VCaP (cell line): Measurements from ENCODE around the gene ECHS1.

Source experiments
- H3K27ac ChIP-seq: fragments of 450-650 bp; 2 replicates; pipeline ENCODE4 v1.5.1; 2017
- TF ChIP-seq, protein P1 (sequence below): fragments of 450-650 bp; conservative IDR thresholded peaks from 2 replicates; pipeline ENCODE4 v1.5.1; 2017; ENCODE audit warnings: mild to moderate bottlenecking, moderate library complexity

ECHS1 gene

DNA sequence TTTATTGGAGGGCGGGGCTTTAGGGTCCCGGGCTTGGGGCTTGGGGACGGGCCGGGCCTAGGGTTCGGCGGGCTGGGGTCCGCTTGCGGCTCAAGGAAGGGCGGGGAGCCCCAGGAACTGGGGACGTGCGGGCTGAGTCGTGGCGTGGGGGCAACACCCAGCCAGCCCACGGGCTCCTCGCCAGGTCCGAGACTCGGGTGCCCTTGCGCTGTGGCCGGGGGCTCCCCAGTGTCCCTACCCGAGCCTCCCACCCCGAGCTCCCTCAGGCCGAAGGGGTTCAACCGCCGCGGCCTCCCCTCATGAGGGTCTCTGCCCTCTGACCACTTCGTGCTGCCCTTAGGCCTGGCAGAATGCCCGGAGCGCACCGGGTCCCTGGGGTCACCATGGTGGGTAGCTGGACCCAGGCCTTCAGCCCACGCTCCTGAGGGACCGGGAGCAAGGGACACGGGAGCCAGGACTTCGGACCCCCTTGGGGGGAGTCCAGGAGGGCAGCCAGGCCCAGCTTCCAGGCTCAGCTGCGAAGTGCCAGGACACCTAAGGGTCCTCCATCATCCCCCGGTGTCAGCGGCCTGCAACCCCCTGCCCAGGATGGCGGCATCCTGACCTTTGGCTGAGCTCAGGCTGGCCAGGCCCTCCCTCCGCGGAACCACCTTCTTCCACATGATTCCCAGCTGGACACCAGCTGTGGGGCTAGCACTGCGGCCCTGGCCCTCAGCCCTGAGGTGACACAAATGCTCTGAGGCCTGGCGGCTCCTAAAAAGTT lies 14.8 kb downstream of the ECHS1 start:
- H3K27ac ChIP-seq: peak overlapping the region; percentile 71; the same call in 1 of the 2 replicates

DNA sequence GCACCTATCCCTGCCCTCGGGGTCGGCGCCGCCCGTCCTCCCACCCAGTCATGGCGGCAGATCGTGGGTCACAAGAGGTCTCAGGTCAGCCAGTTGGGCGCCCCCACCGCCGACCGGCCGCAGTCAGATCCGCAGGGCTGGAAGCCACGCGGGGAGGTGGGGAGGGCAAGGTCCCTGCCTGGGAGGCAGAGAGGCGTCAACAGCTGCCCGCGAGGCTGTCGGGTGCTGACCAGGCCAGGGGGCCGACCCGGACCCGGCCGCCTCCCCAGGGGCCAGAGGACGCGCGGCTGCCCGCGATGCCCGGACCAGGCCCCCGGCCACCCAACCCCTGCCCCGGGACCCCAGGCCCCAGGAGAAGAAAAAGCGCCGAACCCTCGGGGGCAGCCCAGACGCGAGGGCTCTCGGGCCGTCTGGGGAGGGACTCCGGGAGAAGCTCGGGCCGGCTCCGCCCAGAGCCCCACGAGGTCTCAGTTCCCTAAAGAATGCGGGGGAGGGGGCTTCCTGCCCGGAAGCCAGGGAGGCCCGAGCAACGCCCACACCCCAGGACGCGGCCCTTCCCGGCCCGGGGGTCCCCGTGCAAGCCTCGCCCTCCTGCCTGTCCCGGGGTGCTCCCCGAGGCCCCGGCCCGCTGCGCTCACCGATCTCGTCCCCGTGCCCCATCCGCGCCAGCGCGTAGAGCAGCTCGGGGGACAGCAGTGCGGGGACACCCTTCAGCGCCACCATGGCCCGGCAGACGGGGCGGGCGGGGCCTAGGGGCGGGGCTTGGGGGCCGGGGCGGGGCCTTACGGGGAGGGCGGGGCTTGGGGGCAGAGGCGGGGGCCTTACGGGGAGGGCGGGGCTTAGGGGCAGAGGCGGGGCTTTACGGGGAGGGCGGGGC lies 15.6 kb downstream of the ECHS1 start, which contains the start of gene FUOM:
Gene FUOM, minus strand, starts transcription at position 735 of the 877 bp plus-strand sequence. Its CDS starts 12 bp downstream, at position 723.
- TF ChIP-seq, protein P1, sequence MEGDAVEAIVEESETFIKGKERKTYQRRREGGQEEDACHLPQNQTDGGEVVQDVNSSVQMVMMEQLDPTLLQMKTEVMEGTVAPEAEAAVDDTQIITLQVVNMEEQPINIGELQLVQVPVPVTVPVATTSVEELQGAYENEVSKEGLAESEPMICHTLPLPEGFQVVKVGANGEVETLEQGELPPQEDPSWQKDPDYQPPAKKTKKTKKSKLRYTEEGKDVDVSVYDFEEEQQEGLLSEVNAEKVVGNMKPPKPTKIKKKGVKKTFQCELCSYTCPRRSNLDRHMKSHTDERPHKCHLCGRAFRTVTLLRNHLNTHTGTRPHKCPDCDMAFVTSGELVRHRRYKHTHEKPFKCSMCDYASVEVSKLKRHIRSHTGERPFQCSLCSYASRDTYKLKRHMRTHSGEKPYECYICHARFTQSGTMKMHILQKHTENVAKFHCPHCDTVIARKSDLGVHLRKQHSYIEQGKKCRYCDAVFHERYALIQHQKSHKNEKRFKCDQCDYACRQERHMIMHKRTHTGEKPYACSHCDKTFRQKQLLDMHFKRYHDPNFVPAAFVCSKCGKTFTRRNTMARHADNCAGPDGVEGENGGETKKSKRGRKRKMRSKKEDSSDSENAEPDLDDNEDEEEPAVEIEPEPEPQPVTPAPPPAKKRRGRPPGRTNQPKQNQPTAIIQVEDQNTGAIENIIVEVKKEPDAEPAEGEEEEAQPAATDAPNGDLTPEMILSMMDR: no peak
- H3K27ac ChIP-seq: peak within 1 kb of the TSS; percentile 71; the same call in 1 of the 2 replicates

More for the DNA sequence above, 14.8 kb downstream of the ECHS1 start:
- TF ChIP-seq, protein P1: no peak

DNA sequence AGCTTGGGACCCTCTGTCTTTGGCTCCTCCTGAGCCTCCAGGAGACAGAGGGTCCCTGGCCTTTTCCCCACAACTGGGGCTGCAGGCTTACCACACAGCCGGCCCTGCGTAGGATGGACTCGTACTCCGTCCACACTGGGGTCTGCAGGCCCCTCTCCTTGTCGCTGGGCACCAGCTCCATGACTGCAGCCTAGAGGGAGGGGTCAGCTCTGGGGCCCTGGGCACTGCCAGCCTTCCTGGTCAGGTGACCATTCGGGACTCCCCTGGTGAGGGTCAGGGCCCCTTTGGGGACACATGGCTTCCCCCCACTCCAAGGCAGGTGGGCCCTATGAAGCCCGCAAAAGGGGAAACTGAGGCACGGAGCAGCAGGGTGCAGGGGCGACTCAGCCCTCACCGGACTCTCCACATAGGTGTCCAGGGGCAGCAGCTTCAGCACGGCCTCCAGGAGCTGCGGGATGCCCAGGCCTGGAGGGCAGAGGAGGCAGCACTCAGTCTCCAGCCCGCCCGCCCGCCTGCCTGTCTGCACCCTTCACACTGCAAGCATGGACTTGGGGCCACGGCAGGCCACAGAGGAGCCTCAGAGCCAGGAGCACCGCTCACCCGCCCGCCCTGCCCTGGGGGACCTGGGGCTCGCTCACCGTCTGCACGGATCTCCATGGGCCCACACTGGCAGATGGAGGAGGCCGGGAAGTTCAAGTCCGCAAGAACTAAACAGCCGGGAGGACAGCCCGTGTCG lies 16.4 kb downstream of the ECHS1 start:
- TF ChIP-seq, protein P1: no peak
- H3K27ac ChIP-seq: no peak overlapping the region

DNA sequence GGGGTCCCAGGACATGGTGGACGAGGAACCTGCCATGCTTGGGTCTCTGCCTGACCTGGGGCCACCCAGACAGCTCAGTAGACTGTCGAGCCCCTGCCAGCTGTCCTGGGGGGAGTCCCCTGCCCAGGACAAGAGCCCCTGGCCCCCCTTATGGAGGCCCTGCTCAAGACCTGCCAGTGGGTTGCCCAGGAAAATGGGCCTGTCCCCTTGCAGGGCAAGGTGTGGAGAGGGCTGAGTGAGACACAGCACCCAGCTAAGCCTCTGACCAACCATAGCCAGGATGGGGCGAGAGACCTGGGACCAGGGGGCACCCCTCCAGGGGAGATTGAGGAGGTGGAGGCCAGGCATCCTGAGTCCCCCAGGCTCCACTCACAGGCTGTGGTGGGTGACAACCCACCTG lies 17.2 kb downstream of the ECHS1 start:
- H3K27ac ChIP-seq: no peak overlapping the region
- TF ChIP-seq, protein P1: no peak

DNA sequence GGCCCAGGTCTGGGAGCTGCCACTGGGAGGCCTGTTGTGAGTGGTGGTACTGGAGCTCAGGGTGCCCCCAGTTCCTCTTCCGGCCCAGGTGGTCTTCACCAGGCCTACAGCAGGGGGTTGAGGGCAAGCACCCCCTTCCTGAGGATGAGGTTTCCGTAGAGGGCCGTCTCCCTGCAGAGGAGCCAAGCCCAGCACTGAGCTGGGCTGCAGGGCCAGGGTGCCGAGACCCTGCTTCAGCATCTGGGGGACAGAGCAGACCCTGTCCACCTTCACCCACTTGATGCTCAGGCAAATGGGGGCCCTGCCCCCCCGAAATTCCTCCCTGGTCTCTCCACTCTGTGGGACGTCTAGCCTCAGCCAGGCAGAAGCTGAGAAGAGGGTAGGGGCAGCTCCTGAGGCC lies 17.9 kb downstream of the ECHS1 start:
- TF ChIP-seq, protein P1: no peak

DNA sequence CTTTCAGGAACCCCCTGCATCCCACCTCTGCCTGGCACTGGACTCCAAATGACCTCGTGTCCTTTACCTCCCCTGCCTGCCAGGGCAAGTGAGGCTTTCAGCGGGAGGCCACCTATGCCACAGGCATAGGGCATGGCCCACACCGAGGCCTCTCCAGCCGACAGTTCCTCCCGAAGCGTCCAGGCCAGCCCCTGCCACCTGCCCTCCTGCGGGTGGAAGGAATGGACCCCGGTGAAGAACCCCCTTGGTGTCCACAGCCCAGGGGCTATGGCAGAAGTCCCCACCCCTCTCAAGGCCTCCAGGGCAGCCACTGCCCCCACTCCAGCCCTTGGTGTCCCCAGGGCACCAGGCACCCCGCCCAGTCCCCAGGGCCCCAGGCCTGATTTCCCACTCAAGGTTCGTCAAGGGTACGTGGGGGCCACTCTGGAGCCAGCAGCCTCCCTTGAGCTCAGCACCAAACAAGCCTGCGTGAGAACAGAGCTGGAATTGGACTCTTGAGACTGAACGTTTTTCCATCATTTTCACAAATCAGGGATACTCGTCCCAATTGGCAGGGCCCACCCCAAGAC lies 18.4 kb downstream of the ECHS1 start:
- TF ChIP-seq, protein P1: no peak
- no peak overlapping the region for H3K27ac ChIP-seq

More for the DNA sequence above, 17.9 kb downstream of the ECHS1 start:
- no peak overlapping the region for H3K27ac ChIP-seq
